HUES6 (cell line): Measurements from ENCODE around the gene FAM241B.

ENCODE experiments used
- H3K27ac ChIP-seq: 2 replicates; pipeline ENCODE4 v1.7.0; 2013; ENCODE audit warnings: low read depth, mild to moderate bottlenecking, low read length, inconsistent platforms
- H3K27me3 ChIP-seq: 2 replicates; pipeline ENCODE4 v1.6.1; 2013; ENCODE audit warnings: low read length; ENCODE audit not compliant: control insufficient read depth, insufficient read depth
- H3K36me3 ChIP-seq: 2 replicates; pipeline ENCODE4 v1.6.1; 2013; ENCODE audit warnings: low read length; ENCODE audit not compliant: control insufficient read depth, insufficient read depth
- H3K4me1 ChIP-seq: 2 replicates; pipeline ENCODE4 v1.6.1; 2013; ENCODE audit warnings: low read length; ENCODE audit not compliant: control insufficient read depth, insufficient read depth
- H3K4me3 ChIP-seq: 2 replicates; pipeline ENCODE4 v1.5.1; 2013; ENCODE audit warnings: low read depth, low read length
- H3K9ac ChIP-seq: one replicate; pipeline ENCODE4 v1.6.1; 2013; ENCODE audit warnings: mild to moderate bottlenecking, low read length
- H3K9me3 ChIP-seq: 2 replicates; pipeline ENCODE4 v1.6.1; 2013; ENCODE audit warnings: low read depth, low read length; ENCODE audit not compliant: control insufficient read depth, insufficient read depth

Gene FAM241B

GRCh38 chr10:69643779-69644657 is 14.0 kb downstream of the FAM241B start:
- H3K4me3 ChIP-seq, result no peak overlapping the region
- H3K9ac ChIP-seq, result no peak overlapping the region
- H3K27ac ChIP-seq, result no peak overlapping the region
- H3K36me3 ChIP-seq, result no peaks in the 10 kb centered on the region
- H3K4me1 ChIP-seq, result peaks cover 19% of the 10 kb centered on the region; the same call in 1 of the 2 replicates
- H3K27me3 ChIP-seq, result peaks cover 5% of the 10 kb centered on the region; the same call in 1 of the 2 replicates
- H3K9me3 ChIP-seq, result no peaks in the 10 kb centered on the region

- H3K4me3 ChIP-seq, result no peak overlapping the region
- peaks cover 5% of the 10 kb centered on the region; the same call in 1 of the 2 replicates for H3K27me3 ChIP-seq
- H3K4me1 ChIP-seq, result peaks cover 19% of the 10 kb centered on the region; the same call in 1 of the 2 replicates
- no peak overlapping the region for H3K9ac ChIP-seq
- H3K27ac ChIP-seq, result no peak overlapping the region
- no peaks in the 10 kb centered on the region for H3K9me3 ChIP-seq
- H3K36me3 ChIP-seq, result no peaks in the 10 kb centered on the region
Measured at GRCh38 chr10:69644658-69645295, 14.7 kb downstream of the FAM241B start.

- Histone ChIP-seq H3K36me3 (no peaks in the 10 kb centered on the region), H3K27ac (no peak overlapping the region)
Measured at GRCh38 chr10:69645296-69646184, 15.5 kb downstream of the FAM241B start.

DNA sequence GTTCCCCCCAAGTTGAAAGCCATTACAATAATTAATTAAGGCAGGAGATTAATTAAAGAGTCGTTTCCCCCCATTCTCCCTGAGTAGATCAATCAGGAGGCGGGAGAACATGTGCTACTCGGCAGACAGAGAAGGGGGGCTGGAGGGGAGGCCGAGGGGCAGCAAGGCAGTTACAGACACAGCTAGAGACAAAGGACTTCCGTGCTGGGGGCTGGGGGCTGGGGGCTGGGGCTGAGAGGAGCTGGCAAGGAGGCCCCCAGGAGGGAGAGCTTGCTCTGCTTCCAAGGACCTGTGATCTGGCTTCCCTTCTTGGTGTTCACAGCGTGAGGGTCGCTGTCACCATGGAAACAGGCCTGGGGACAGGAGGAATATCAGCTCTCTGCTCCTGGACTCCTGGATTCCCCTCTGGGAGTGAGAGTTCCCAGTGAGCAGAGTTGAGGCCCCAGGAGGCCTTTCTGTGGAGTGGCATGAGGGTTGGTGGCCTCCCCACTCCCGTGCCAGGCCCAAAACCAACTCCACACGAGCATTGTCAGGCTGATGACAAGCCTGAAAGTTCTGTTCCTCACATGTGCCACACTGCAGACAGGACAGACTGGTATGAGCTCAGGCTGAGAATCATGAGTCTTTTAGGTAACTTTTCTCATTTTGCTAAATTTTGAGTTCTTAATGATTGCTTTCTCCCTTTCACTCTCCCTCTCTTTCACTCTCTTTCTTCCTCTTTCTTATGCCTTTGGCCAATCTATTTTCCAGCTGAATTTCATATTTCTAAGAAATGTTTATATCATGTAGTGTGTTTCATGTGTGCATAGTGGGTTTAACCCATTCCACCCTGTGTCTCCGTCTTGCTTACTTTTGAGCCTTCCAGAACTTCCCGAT is 16.4 kb downstream of the FAM241B start:
- no peak overlapping the region for H3K27ac ChIP-seq
- no peaks in the 10 kb centered on the region for H3K36me3 ChIP-seq
- H3K4me1 ChIP-seq, result peaks cover 33% of the 10 kb centered on the region
- H3K9ac ChIP-seq, result no peak overlapping the region
- no peak overlapping the region for H3K4me3 ChIP-seq
- peaks cover 5% of the 10 kb centered on the region; the same call in 1 of the 2 replicates for H3K27me3 ChIP-seq
- H3K9me3 ChIP-seq, result no peaks in the 10 kb centered on the region

More at GRCh38 chr10:69645296-69646184, 15.5 kb downstream of the FAM241B start:
- Histone ChIP-seq H3K9me3 (no peaks in the 10 kb centered on the region), H3K9ac (no peak overlapping the region), H3K4me3 (no peak overlapping the region), H3K4me1 (peaks cover 26% of the 10 kb centered on the region), H3K27me3 (peaks cover 5% of the 10 kb centered on the region; the same call in 1 of the 2 replicates)

DNA sequence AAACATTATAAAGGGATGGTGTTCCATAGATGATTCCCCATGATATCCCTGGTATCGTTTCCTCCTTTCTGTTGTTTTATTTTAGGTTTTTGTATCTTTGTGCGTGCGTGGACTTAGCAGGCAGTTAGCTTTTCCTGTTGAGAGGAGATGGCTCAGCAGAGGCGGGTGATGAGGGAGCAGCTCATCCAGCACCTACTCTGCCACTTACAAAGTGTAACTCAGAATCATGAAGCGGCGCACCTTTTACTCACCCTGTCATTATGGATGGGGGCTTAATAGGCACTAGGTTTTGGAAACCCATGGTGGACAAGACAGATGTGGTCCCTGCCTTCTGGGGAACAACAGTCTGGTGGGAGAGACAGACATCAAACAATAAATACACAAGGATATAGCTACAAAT is 17.1 kb downstream of the FAM241B start:
- H3K4me1 ChIP-seq, result peaks cover 33% of the 10 kb centered on the region
- H3K27ac ChIP-seq, result no peak overlapping the region
- H3K9me3 ChIP-seq, result no peaks in the 10 kb centered on the region
- H3K4me3 ChIP-seq, result no peak overlapping the region
- H3K36me3 ChIP-seq, result no peaks in the 10 kb centered on the region
- H3K27me3 ChIP-seq, result peaks cover 5% of the 10 kb centered on the region; the same call in 1 of the 2 replicates
- H3K9ac ChIP-seq, result no peak overlapping the region

- Histone ChIP-seq H3K27ac (no peak overlapping the region), H3K4me1 (peaks cover 33% of the 10 kb centered on the region), H3K4me3 (no peak overlapping the region), H3K36me3 (no peaks in the 10 kb centered on the region), H3K9me3 (no peaks in the 10 kb centered on the region), H3K9ac (no peak overlapping the region), H3K27me3 (0 out of 2 replicates have a peak, but pooled peaks cover 5% of the 10 kb centered on the region)
Measured at GRCh38 chr10:69647819-69648218, 17.8 kb downstream of the FAM241B start.

DNA sequence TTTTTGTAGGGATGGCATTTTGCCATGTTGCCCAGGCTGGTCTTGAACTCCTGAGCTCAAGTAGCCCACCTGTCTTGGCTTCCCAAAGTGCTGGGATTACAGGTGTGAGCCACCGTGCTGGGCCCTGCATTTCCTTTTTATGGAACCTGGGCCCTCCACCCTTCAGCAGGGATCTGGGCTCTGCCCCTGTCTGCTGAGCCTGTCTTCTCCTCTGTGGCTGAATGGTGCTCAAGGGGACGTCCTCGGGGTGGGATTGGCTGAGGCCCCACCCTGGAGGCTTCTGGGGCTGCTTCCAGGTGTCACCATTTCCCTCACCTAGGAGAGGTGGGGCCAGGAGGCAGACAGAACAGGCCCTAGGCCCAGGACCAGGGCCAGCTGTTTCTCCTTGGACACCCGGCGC is 18.4 kb downstream of the FAM241B start:
- H3K9ac ChIP-seq, result no peak overlapping the region
- 0 out of 2 replicates have a peak, but pooled peaks cover 3% of the 10 kb centered on the region for H3K27me3 ChIP-seq
- H3K4me3 ChIP-seq, result no peak overlapping the region

GRCh38 chr10:69649786-69650550 is 19.9 kb downstream of the FAM241B start:
- Histone ChIP-seq H3K9ac (no peak overlapping the region), H3K27me3 (peaks cover 4% of the 10 kb centered on the region; the same call in 1 of the 2 replicates), H3K36me3 (no peaks in the 10 kb centered on the region), H3K9me3 (no peaks in the 10 kb centered on the region), H3K4me1 (peaks cover 43% of the 10 kb centered on the region), H3K4me3 (no peak overlapping the region), H3K27ac (no peak overlapping the region)

More for the DNA sequence above, 18.4 kb downstream of the FAM241B start:
- Histone ChIP-seq H3K4me1 (peaks cover 33% of the 10 kb centered on the region), H3K27ac (no peak overlapping the region), H3K9me3 (no peaks in the 10 kb centered on the region), H3K36me3 (no peaks in the 10 kb centered on the region)

DNA sequence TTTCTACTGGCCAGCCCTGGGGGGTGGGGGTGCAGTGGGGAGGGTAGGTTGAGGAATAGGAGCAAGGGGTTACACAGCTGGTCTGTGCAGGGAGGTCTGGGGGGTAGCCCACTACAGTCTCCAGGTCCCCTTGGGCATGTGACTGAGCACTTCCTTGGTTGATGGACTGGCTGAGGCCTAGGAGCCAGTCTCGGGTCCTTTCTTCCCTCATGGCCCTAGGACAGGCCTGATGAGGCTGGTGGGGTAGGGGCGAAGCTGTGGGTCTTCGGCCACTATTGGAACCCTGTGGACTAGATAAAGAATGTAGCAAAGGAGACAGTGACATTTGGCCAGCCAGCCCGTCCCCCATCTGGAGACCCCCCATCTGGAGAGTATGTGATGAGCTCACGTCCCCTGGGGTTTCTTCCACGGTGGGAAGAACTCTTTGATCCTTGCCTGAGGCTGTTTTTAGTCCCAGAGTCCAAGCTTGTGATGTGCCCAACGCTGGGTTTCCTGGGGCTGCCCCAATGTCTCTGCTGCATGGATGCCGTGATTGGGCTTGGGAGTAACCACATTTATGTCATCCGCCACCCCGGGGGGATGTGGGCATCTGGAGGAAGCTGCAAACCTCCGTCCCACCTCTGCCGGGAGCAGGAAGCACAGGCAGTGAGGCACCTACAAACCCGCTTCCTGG is 20.7 kb downstream of the FAM241B start:
- Histone ChIP-seq H3K4me3 (no peak overlapping the region), H3K4me1 (peaks cover 47% of the 10 kb centered on the region), H3K27ac (no peak overlapping the region), H3K9me3 (no peaks in the 10 kb centered on the region), H3K27me3 (peaks cover 7% of the 10 kb centered on the region; the same call in 1 of the 2 replicates), H3K9ac (no peak overlapping the region), H3K36me3 (no peaks in the 10 kb centered on the region)
